Trophoblast cell (in vitro differentiated cells and primary cell): ENCODE data around the gene ATXN1.
A peak's percentile ranks its signal among the peaks of the same experiment; 100 is the strongest.

Source experiments
- DNase-seq, 2 donors: peaks; one replicate each; pipeline ENCODE4 v3.0.0-alpha.2; 2016
- H2AFZ ChIP-seq: 2 replicates; pipeline ENCODE4 v1.6.1; 2013; ENCODE audit warnings: low read length, moderate library complexity, mild to moderate bottlenecking; ENCODE audit not compliant: insufficient read depth, poor library complexity
- H2AK5ac ChIP-seq: 2 replicates; pipeline ENCODE4 v1.6.1; 2013; ENCODE audit warnings: mild to moderate bottlenecking, low read length
- H2BK120ac ChIP-seq: 2 replicates; pipeline ENCODE4 v1.6.1; 2013; ENCODE audit warnings: low read length, mild to moderate bottlenecking, moderate library complexity; ENCODE audit not compliant: insufficient read depth, poor library complexity
- H2BK12ac ChIP-seq: 2 replicates; pipeline ENCODE4 v1.6.1; 2013; ENCODE audit warnings: mild to moderate bottlenecking, low read length, moderate library complexity
- H2BK5ac ChIP-seq: 2 replicates; pipeline ENCODE4 v1.6.1; 2013; ENCODE audit warnings: low read length, low read depth, moderate library complexity, mild to moderate bottlenecking; ENCODE audit not compliant: poor library complexity
- H3K14ac ChIP-seq: 2 replicates; pipeline ENCODE4 v1.6.1; 2013; ENCODE audit warnings: mild to moderate bottlenecking, low read length
- H3K18ac ChIP-seq: 2 replicates; pipeline ENCODE4 v1.6.1; 2013; ENCODE audit warnings: mild to moderate bottlenecking, low read length
- H3K23ac ChIP-seq: 2 replicates; pipeline ENCODE4 v1.6.1; 2013; ENCODE audit warnings: low read length
- H3K27ac ChIP-seq: 2 replicates; pipeline ENCODE4 v1.5.1; 2013; ENCODE audit warnings: low read depth, mild to moderate bottlenecking, inconsistent platforms, low read length, moderate library complexity
- H3K27me3 ChIP-seq: 2 replicates; pipeline ENCODE4 v1.6.1; 2013; ENCODE audit warnings: inconsistent platforms, mild to moderate bottlenecking, low read length, moderate library complexity; ENCODE audit not compliant: insufficient read depth
- H3K36me3 ChIP-seq, 2 experiments: 1 replicate in 1 of 2; 2 replicates in 1 of 2; pipeline ENCODE4 v1.6.1; 2013; ENCODE audit warnings: low read length in 2 of 2, mild to moderate bottlenecking in 2 of 2, moderate library complexity in 1 of 2; ENCODE audit not compliant: insufficient read depth in 2 of 2, control insufficient read depth in 1 of 2
- H3K4ac ChIP-seq: 2 replicates; pipeline ENCODE4 v1.6.1; 2013; ENCODE audit warnings: low read depth, mild to moderate bottlenecking, low read length, moderate library complexity
- H3K4me1 ChIP-seq, 2 experiments: 1 replicate in 1 of 2; 2 replicates in 1 of 2; pipeline ENCODE4 v1.6.1; 2013; ENCODE audit warnings: low read length in 2 of 2, mild to moderate bottlenecking in 2 of 2, moderate library complexity in 1 of 2; ENCODE audit not compliant: insufficient read depth in 2 of 2, control insufficient read depth in 1 of 2
- H3K4me2 ChIP-seq: 2 replicates; pipeline ENCODE4 v1.6.1; 2013; ENCODE audit warnings: inconsistent platforms, mild to moderate bottlenecking, low read length, moderate library complexity
- H3K4me3 ChIP-seq: 2 replicates; pipeline ENCODE4 v1.5.1; 2013; ENCODE audit warnings: mild to moderate bottlenecking, low read depth, low read length, inconsistent platforms
- H3K79me1 ChIP-seq: one replicate; pipeline ENCODE4 v1.6.1; 2013; ENCODE audit warnings: low read length
- H3K79me2 ChIP-seq: 2 replicates; pipeline ENCODE4 v1.6.1; 2013; ENCODE audit warnings: low read length, mild to moderate bottlenecking; ENCODE audit not compliant: control insufficient read depth, insufficient read depth, poor library complexity
- H3K9ac ChIP-seq: 2 replicates; pipeline ENCODE4 v1.6.1; 2013; ENCODE audit warnings: mild to moderate bottlenecking, low read length
- H3K9me3 ChIP-seq: 2 replicates; pipeline ENCODE4 v1.6.1; 2013; ENCODE audit warnings: low read depth, mild to moderate bottlenecking, control low read depth, inconsistent platforms, low read length; ENCODE audit not compliant: insufficient read depth
- H4K12ac ChIP-seq: 2 replicates; pipeline ENCODE4 v1.6.1; 2013; ENCODE audit warnings: low read depth, mild to moderate bottlenecking, low read length, moderate library complexity
- H4K8ac ChIP-seq: 2 replicates; pipeline ENCODE4 v1.6.1; 2013; ENCODE audit warnings: low read depth, mild to moderate bottlenecking, low read length, moderate library complexity
- H4K91ac ChIP-seq: one replicate; pipeline ENCODE4 v1.6.1; 2013; ENCODE audit warnings: low read depth, mild to moderate bottlenecking, low read length, moderate library complexity
- WGBS: extraction: QIAGEN DNeasy Blood & Tissue Kit; methylation state at CpG from one replicate; pipeline ENCODE4 v1.1.7; 2013; ENCODE audit warnings: missing lambda C conversion rate; ENCODE audit not compliant: insufficient read length, insufficient coverage; ENCODE audit errors: extremely low coverage; 5-methylcytosine and 5-hydroxymethylcytosine counted together

Gene ATXN1

DNA sequence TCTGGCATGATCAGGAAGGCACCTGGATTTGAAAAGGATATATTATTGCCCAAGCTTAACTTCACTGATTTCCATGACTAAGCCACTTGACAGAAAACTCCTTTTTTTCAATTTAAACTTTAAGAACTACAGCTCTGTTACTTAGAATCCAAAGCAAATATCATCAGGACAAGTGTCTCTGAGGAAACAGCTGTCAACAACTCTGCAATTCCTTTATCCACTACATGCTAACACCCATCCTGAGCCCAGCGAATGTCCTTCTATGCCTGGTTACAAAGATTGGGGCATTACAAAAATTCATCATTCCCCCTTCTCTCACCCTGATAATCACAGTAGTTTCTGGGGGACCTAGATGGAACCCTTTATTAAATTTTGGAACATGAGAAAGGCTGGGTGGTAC, 386.1 kb downstream of the ATXN1 start:
- Histone ChIP-seq H3K36me3 (no peaks in the 10 kb centered on the region), H3K14ac (no peak overlapping the region), H3K4ac (no peak overlapping the region), H2AK5ac (no peak overlapping the region), H3K4me3 (no peak overlapping the region), H3K18ac (no peak overlapping the region), H3K79me1 (peaks cover 2% of the 10 kb centered on the region), H2BK5ac (no peak overlapping the region), H3K4me1 (peaks cover 2 to 3% of the 10 kb centered on the region in 2 experiments), H4K12ac (no peak overlapping the region), H4K91ac (no peak overlapping the region), H3K27me3 (no peaks in the 10 kb centered on the region), H4K8ac (no peak overlapping the region), H2BK12ac (no peak overlapping the region), H3K4me2 (no peak overlapping the region), H3K9me3 (no peaks in the 10 kb centered on the region), H2AFZ (no peak overlapping the region), H2BK120ac (no peak overlapping the region), H3K23ac (no peak overlapping the region), H3K27ac (no peak overlapping the region), H3K79me2 (no peaks in the 10 kb centered on the region), H3K9ac (no peak overlapping the region)
- WGBS = no CpG with 5 or more reads among the region's 1 CpG
- no peak for DNase-seq

- H3K4me3 ChIP-seq = no peak overlapping the region
- H2AK5ac ChIP-seq = no peak overlapping the region
- H3K4ac ChIP-seq = no peak overlapping the region
- DNase-seq = no peak
- H4K12ac ChIP-seq = no peak overlapping the region
- no peak overlapping the region for H2AFZ ChIP-seq
- H2BK5ac ChIP-seq = no peak overlapping the region
- H2BK120ac ChIP-seq = no peak overlapping the region
- no peaks in the 10 kb centered on the region for H3K9me3 ChIP-seq
- no CpG with 5 or more reads among the region's 10 CpGs for WGBS
- H3K36me3 ChIP-seq = no peaks in the 10 kb centered on the region
- H3K27ac ChIP-seq = no peak overlapping the region
- no peak overlapping the region for H4K8ac ChIP-seq
- no peak overlapping the region for H3K23ac ChIP-seq
- no peaks in the 10 kb centered on the region for H3K79me2 ChIP-seq
- H3K27me3 ChIP-seq = no peaks in the 10 kb centered on the region
- peaks cover 0 to 4% of the 10 kb centered on the region in 2 experiments for H3K4me1 ChIP-seq
- no peak overlapping the region for H3K18ac ChIP-seq
- H3K14ac ChIP-seq = no peak overlapping the region
- no peaks in the 10 kb centered on the region for H3K79me1 ChIP-seq
- no peak overlapping the region for H3K4me2 ChIP-seq
- H4K91ac ChIP-seq = no peak overlapping the region
- no peak overlapping the region for H3K9ac ChIP-seq
- H2BK12ac ChIP-seq = no peak overlapping the region
Measured at GRCh38 chr6:16374461-16375200, 386.6 kb downstream of the ATXN1 start.

DNA sequence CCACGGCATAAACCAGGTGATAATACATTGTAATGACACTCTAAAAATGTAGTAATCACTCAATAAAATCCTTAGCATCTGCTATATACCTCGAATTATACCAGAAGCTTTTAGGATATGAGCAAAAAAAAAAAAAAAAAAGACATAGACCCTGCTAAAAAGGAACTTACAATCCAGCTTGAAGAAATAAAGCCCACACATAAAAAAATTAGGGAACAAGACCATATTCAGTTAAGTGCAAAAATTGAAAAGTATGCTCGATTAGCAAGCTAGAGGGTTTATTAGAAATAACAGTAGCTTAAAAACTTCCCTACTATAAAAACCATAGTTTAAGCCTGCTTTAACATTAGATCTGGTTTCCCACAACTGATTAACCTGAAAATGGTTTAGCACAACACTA, 387.2 kb downstream of the ATXN1 start:
- Histone ChIP-seq H3K23ac (no peak overlapping the region), H4K8ac (no peak overlapping the region), H3K4me1 (peaks cover 3 to 8% of the 10 kb centered on the region in 2 experiments), H3K79me1 (no peaks in the 10 kb centered on the region), H2AFZ (no peak overlapping the region), H2BK120ac (no peak overlapping the region), H3K36me3 (no peaks in the 10 kb centered on the region), H3K27ac (no peak overlapping the region), H3K14ac (no peak overlapping the region), H3K4ac (no peak overlapping the region), H4K91ac (no peak overlapping the region), H4K12ac (no peak overlapping the region), H3K4me3 (no peak overlapping the region), H3K79me2 (no peaks in the 10 kb centered on the region), H2AK5ac (no peak overlapping the region), H3K4me2 (no peak overlapping the region), H2BK12ac (no peak overlapping the region), H3K9me3 (no peaks in the 10 kb centered on the region), H2BK5ac (no peak overlapping the region), H3K9ac (no peak overlapping the region), H3K27me3 (no peaks in the 10 kb centered on the region), H3K18ac (no peak overlapping the region)
- WGBS = no CpG with 5 or more reads among the region's 3 CpGs
- DNase-seq = no peak

- Histone ChIP-seq H3K79me1 (peaks cover 6% of the 10 kb centered on the region), H4K12ac (no peak overlapping the region), H2BK5ac (no peak overlapping the region), H3K4me3 (no peak overlapping the region), H3K4ac (no peak overlapping the region), H3K27ac (no peak overlapping the region), H2AK5ac (no peak overlapping the region), H3K9ac (no peak overlapping the region), H3K4me2 (no peak overlapping the region), H4K91ac (no peak overlapping the region), H4K8ac (no peak overlapping the region), H3K9me3 (no peaks in the 10 kb centered on the region), H3K36me3 (no peaks in the 10 kb centered on the region), H3K23ac (no peak overlapping the region), H3K79me2 (no peaks in the 10 kb centered on the region), H3K14ac (no peak overlapping the region), H2BK120ac (no peak overlapping the region), H3K4me1 (peaks cover 11 to 17% of the 10 kb centered on the region in 2 experiments), H2BK12ac (no peak overlapping the region), H3K18ac (no peak overlapping the region), H3K27me3 (no peaks in the 10 kb centered on the region), H2AFZ (no peak overlapping the region)
- WGBS = no CpG with 5 or more reads among the region's 1 CpG
- peak in 1 of 2 donors; percentile 21 for DNase-seq
Measured at GRCh38 chr6:16372029-16372776, 389.1 kb downstream of the ATXN1 start.
